GM10248 (cell line): ENCODE measurements around the gene KMO.

ENCODE experiments used
- CTCF ChIA-PET: fragments of 300-600 bp; sonication (Branson Sonifier 250); formaldehyde crosslinking; extraction: SDS; loops from one replicate; lab custom pipeline; 2021; ENCODE audit warnings: antibody characterized with exemption; lab: Yijun Ruan, JAX
- POLR2A ChIA-PET: fragments of 350-650 bp; sonication (Branson Sonifier 250); formaldehyde crosslinking; extraction: SDS; loops from one replicate; lab custom pipeline; 2020; ENCODE audit warnings: antibody characterized with exemption; lab: Yijun Ruan, JAX
- DNase-seq: peaks from one replicate; pipeline ENCODE4 v3.0.0; 2012; ENCODE audit errors: extremely low spot score
- TF ChIP-seq, protein P1 (sequence below): IDR thresholded peaks from 2 replicates; pipeline ENCODE4 v1.5.1; 2012; ENCODE audit warnings: mild to moderate bottlenecking, low read depth; ENCODE audit errors: extremely low read depth, missing control alignments, control extremely low read depth

KMO gene

DNA sequence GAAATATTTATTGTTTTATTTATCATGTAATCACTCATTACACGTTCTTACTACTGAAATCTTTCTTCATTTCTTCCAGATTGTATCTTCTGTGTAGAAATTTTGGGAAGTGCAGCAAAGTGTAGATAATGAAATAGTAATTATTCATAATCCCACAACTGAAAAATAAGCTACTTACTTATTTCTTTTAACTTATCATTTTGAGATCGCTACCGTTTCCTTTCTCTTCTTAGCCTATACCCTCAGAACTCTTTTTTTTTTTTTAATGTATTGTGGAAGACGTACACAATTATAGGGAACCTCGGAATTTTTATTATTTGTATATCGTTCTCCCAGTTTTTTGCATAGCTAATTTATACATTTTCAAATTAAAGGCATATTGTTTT is 12.1 kb upstream of the KMO start:
- TF ChIP-seq, protein P1, sequence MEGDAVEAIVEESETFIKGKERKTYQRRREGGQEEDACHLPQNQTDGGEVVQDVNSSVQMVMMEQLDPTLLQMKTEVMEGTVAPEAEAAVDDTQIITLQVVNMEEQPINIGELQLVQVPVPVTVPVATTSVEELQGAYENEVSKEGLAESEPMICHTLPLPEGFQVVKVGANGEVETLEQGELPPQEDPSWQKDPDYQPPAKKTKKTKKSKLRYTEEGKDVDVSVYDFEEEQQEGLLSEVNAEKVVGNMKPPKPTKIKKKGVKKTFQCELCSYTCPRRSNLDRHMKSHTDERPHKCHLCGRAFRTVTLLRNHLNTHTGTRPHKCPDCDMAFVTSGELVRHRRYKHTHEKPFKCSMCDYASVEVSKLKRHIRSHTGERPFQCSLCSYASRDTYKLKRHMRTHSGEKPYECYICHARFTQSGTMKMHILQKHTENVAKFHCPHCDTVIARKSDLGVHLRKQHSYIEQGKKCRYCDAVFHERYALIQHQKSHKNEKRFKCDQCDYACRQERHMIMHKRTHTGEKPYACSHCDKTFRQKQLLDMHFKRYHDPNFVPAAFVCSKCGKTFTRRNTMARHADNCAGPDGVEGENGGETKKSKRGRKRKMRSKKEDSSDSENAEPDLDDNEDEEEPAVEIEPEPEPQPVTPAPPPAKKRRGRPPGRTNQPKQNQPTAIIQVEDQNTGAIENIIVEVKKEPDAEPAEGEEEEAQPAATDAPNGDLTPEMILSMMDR = no peak
- ChIA-PET POLR2A (interaction anchor here (1.2 kb wide), 1 partner anchor 34 kb away, joined by 4 read pairs; no protein-coding TSS in a partner anchor), CTCF (interaction anchor here (0.7 to 2.2 kb wide), 2 partner anchors 107 to 582 kb away, joined by 3 to 7 read pairs; no protein-coding TSS in a partner anchor)
- no peak for DNase-seq

DNA sequence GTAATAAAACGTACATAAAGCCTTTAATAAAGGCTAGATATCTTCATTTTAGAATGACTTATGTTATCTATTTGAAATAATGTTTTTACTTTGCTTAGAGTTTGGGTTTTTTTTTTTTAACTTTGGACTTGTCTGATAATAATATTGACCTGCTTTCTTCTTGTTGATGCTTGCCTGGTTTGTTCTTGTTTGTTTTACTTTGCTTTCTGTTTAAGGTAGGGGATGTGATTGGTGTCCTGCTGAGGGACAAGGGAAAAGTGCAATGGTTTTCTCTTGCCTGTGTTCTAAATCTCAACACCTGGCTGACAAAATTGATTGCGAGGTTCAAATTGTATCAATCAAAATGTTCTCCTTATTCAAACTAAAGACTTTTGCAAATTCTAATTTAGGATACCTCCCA is 10.5 kb upstream of the KMO start:
- POLR2A ChIA-PET = no interaction called here
- TF ChIP-seq, protein P1 = no peak
- no peak for DNase-seq
- CTCF ChIA-PET = no interaction called here

DNA sequence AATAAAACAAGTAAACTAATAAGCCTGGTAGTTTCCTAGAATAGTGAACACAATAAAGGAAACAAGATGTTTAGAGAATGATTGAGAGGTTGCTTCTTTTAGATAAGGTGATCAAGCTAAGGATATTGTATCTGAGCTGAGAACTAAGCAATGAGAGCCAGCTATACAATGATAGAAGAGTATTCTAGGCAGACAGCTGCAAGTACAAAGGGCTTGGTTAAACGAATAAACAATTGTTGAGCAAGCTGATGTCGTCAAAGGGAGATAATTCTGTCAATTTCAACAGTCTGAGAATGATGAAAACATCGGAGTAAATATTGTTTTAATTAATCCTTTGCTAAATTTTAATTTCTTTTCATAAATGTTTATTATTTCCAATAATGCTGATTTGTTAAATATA is 7.2 kb upstream of the KMO start:
- DNase-seq = no peak
- ChIA-PET POLR2A (interaction anchor here (0.5 kb wide), 1 partner anchor 115 kb away, joined by 10 read pairs; the partner anchor contains the start of genes CHML and OPN3), CTCF (interaction anchor here (1.2 to 2.5 kb wide), 6 partner anchors 13 to 243 kb away, joined by 3 to 11 read pairs (median 3); no protein-coding TSS in a partner anchor)
- TF ChIP-seq, protein P1 = no peak

DNA sequence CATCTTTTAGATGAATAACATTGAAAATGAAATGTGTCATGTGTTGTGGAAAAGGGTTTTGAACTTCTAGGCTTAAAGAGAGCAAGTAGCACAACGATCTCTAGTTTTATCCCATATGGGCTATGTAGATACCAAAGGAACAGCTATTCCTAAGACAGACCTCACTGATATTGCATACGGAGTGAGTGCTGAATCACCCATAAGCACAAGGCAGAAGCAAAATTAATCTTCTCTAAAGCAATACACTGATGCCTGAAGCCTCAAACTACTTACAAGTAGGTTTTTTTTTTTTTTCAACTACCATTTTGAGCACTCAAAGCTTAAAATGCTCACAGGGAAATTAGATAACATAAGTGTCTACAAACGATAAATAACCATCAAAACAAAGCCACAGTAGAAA is 5.0 kb upstream of the KMO start:
- no peak for DNase-seq
- ChIA-PET POLR2A (no interaction called here), CTCF (interaction anchor here (1.2 to 1.8 kb wide), 2 partner anchors 83 to 100 kb away, joined by 3 to 6 read pairs; no protein-coding TSS in a partner anchor)
- TF ChIP-seq, protein P1 = no peak

DNA sequence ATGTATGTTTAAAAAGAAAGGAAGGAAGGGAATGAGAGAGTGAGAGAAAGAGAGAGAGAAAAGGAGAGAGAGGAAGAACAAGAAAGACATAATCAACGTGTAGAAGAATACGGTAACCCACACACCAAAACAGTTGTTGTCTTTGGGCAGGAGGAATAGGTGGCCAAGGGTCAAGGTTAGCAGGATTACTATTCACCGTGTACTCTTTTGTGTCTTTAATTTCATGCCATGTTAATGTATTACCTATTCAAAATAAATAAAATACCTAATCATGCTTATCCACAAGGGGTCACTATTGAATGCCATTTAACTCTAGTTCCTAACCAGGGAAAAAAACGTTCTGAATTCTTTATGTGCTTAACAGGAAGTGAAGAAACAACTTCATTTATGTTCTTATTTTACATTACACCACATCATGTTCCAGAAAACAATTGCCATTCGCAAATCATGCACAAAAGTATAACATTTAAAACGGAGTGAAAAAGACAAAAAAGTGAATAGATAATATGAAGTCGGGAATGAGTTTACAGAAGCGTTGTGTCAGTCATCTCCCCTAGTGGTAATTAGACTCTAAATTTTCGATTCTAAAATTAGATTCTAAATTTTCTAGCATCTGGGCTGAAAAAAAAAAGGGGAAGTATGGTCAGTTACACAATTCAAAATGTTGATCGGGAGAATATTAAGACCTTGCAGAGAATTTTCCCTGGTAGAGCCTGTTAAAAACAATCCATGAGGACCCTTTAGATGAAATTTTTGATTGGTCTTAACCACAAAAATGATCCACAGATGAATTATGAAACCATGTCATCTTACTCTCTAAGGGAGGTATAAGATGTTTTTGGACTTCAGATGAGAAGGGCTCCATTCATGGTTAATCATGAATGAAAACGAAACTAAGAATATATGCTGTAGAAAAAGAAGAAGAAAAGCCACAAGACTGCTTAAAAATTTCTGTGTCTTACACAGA is 700 bp upstream of the KMO start:
- CTCF ChIA-PET = interaction anchor here (0.6 to 1.5 kb wide), 12 partner anchors 11 to 467 kb away, joined by 3 to 6 read pairs (median 3); partner anchors contain the start of gene MAP1LC3C
- POLR2A ChIA-PET = no interaction called here
- no peak for DNase-seq
- TF ChIP-seq, protein P1 = peak; percentile 43

DNA sequence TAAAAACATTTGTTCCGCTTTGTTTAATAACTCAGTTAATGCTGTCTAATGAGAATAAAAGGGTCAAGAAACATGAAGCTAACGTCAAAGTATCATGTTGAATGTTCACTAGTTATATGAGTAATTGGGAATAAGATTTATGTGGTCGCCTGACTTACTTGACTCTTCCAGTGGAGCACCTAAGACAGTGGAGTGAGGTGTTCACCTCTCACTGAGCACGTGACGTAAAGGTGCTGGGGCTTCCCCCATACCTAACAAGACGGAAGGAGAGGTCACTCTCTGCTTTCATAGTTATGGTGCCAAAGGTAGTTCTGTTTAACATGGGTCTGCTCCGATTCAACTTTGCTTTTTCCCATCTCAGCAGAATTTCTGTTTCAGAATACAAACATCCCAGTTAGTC is 686 bp downstream of the KMO start:
- POLR2A ChIA-PET = interaction anchor here (0.5 kb wide), 1 partner anchor 292 kb away, joined by 5 read pairs; no protein-coding TSS in a partner anchor
- TF ChIP-seq, protein P1 = no peak
- peak; percentile 21 for DNase-seq
- CTCF ChIA-PET = interaction anchor here (0.6 to 1.5 kb wide), 7 partner anchors 10 to 314 kb away, joined by 3 to 6 read pairs (median 3); no protein-coding TSS in a partner anchor
